ENCODE data around the gene TRMT10A.

GRCh38 chr4:99612704-99613103, 48.9 kb upstream of the TRMT10A start:
- TF ChIP-seq, protein P1, sequence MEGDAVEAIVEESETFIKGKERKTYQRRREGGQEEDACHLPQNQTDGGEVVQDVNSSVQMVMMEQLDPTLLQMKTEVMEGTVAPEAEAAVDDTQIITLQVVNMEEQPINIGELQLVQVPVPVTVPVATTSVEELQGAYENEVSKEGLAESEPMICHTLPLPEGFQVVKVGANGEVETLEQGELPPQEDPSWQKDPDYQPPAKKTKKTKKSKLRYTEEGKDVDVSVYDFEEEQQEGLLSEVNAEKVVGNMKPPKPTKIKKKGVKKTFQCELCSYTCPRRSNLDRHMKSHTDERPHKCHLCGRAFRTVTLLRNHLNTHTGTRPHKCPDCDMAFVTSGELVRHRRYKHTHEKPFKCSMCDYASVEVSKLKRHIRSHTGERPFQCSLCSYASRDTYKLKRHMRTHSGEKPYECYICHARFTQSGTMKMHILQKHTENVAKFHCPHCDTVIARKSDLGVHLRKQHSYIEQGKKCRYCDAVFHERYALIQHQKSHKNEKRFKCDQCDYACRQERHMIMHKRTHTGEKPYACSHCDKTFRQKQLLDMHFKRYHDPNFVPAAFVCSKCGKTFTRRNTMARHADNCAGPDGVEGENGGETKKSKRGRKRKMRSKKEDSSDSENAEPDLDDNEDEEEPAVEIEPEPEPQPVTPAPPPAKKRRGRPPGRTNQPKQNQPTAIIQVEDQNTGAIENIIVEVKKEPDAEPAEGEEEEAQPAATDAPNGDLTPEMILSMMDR (IDR thresholded peaks at IDR 0.05), result no peak
- no peak for TF ChIP-seq POLR2A (IDR thresholded peaks at IDR 0.05)
